RWPE1 (cell line): ENCODE measurements around the gene YPEL4.

ENCODE experiments used
- CTCF ChIA-PET: fragments of 350-600 bp; sonication (Branson Sonifier 250); formaldehyde crosslinking; extraction: SDS; loops from one replicate; lab custom pipeline; 2021; lab: Yijun Ruan, JAX
- POLR2A ChIA-PET: fragments of 400-600 bp; formaldehyde crosslinking; extraction: SDS; loops from one replicate; lab custom pipeline; 2020; ENCODE audit warnings: antibody characterized with exemption; ENCODE audit not compliant: low non-redundant PET; lab: Yijun Ruan, JAX
- DNase-seq: peaks from one replicate; pipeline ENCODE4 v3.0.0; 2012; ENCODE audit warnings: low spot score
- H3K27ac ChIP-seq: fragments of 450-650 bp; 2 replicates; pipeline ENCODE4 v1.5.1; 2017
- TF ChIP-seq, protein P1 (sequence below): fragments of 450-650 bp; conservative IDR thresholded peaks from 2 replicates; pipeline ENCODE4 v1.5.1; 2017; ENCODE audit warnings: low read depth, mild to moderate bottlenecking

YPEL4 gene

GRCh38 chr11:57616595-57616994 is 33.1 kb downstream of the YPEL4 start:
- no peak for DNase-seq
- CTCF ChIA-PET, result no interaction called here
- TF ChIP-seq, protein P1, sequence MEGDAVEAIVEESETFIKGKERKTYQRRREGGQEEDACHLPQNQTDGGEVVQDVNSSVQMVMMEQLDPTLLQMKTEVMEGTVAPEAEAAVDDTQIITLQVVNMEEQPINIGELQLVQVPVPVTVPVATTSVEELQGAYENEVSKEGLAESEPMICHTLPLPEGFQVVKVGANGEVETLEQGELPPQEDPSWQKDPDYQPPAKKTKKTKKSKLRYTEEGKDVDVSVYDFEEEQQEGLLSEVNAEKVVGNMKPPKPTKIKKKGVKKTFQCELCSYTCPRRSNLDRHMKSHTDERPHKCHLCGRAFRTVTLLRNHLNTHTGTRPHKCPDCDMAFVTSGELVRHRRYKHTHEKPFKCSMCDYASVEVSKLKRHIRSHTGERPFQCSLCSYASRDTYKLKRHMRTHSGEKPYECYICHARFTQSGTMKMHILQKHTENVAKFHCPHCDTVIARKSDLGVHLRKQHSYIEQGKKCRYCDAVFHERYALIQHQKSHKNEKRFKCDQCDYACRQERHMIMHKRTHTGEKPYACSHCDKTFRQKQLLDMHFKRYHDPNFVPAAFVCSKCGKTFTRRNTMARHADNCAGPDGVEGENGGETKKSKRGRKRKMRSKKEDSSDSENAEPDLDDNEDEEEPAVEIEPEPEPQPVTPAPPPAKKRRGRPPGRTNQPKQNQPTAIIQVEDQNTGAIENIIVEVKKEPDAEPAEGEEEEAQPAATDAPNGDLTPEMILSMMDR, result no peak
- H3K27ac ChIP-seq, result no peak overlapping the region
- POLR2A ChIA-PET, result interaction anchor here (0.7 kb wide), 1 partner anchor 23 kb away, joined by 4 read pairs; no protein-coding TSS in a partner anchor

DNA sequence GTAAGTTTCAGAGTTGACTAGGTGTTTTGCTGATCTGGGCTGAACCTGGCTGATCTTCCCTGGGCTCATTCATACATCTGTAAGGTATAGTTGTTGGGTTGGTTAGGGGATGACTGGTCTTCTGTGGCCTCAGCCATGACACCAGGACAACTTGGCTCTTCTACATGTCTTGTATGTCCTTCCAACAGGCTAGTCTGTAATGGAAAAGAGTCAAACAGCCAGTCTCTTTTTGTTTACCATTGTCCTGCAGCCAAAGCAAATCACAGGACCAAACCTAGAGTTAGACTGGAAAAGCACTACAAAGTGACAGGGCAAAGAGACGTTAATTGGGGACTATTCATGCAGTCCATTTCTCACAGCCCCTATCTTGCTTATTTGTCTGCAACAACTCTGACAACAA is 34.4 kb downstream of the YPEL4 start:
- ChIA-PET POLR2A (no interaction called here), CTCF (interaction anchor here (0.6 to 1.3 kb wide), 2 partner anchors 26 to 1527 kb away, joined by 5 to 7 read pairs; partner anchors contain the start of gene FAM111A)
- H3K27ac ChIP-seq, result no peak overlapping the region
- DNase-seq, result no peak
- TF ChIP-seq, protein P1, result no peak

- H3K27ac ChIP-seq, result no peak overlapping the region
- DNase-seq, result no peak
- TF ChIP-seq, protein P1, result no peak
- POLR2A ChIA-PET, result no interaction called here
- CTCF ChIA-PET, result no interaction called here
These were observed 35.4 kb downstream of the YPEL4 start for GRCh38 chr11:57614234-57614772.

- no peak overlapping the region for H3K27ac ChIP-seq
- TF ChIP-seq, protein P1, result no peak
- ChIA-PET POLR2A (no interaction called here), CTCF (interaction anchor here (0.8 kb wide), 1 partner anchor 31 kb away, joined by 3 read pairs; no protein-coding TSS in a partner anchor)
- DNase-seq, result no peak
These were observed 39.5 kb downstream of the YPEL4 start for GRCh38 chr11:57610170-57610569.

GRCh38 chr11:57605028-57605420 is 44.7 kb downstream of the YPEL4 start:
- TF ChIP-seq, protein P1, result no peak
- no peak for DNase-seq
- POLR2A ChIA-PET, result no interaction called here
- H3K27ac ChIP-seq, result no peak overlapping the region
- CTCF ChIA-PET, result interaction anchor here (0.6 to 0.7 kb wide), 3 partner anchors 17 to 1423 kb away, joined by 3 to 5 read pairs (median 4); no protein-coding TSS in a partner anchor

DNA sequence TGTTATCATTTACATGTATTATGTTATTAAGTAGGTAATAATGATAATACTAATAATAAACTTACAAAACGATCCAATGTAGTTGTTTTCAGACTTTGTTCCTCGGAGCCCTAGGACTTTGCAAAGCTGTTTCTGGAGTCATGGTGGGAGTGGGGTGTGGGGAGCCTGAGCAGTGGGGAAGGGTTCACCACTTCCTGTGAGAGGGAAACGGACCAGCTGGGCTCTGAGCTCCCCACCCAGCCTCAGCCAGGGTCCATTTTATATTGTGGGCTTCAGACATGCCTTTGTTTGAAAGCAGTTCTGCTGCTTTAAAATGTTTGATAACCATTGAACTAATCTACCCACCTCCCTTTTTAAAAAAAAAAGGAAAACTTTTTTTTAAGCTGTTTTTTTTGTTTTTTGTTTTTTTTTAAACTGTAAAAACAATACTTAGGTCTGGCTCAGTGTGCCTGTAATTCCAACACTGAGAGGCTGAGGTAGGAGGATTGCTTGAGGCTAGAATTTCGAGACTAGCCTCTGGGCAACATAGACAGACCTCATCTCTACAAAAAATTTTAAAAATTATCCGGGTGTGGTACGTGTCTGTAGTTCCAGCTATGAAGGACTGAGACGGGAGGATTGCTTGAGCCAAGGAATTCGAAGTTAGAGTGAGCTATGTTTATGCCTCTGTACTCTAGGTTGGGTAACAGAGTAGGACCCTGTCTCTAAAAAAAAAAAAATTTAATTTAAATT is 45.2 kb downstream of the YPEL4 start:
- POLR2A ChIA-PET, result no interaction called here
- H3K27ac ChIP-seq, result no peak overlapping the region
- CTCF ChIA-PET, result interaction anchor here (0.6 to 0.7 kb wide), 4 partner anchors 17 to 1423 kb away, joined by 3 to 4 read pairs (median 3); no protein-coding TSS in a partner anchor
- no peak for DNase-seq
- TF ChIP-seq, protein P1, result no peak
